OCI-LY1 (cell line): Measurements from ENCODE around the gene PER1.

Experiments used
- H2AFZ ChIP-seq: fragments of 200-600 bp; sonication (generic), shearing (Covaris generic); 2 replicates; pipeline ENCODE4 v1.6.0; 2014; ENCODE audit warnings: antibody characterized with exemption, mild to moderate bottlenecking, low read length
- H3F3A ChIP-seq: fragments of 200-600 bp; sonication (generic), shearing (Covaris generic); 2 replicates; pipeline ENCODE4 v1.6.0; 2014; ENCODE audit warnings: mild to moderate bottlenecking, antibody characterized with exemption, low read length, moderate library complexity; ENCODE audit not compliant: insufficient read depth
- H3K27ac ChIP-seq: fragments of 200-600 bp; sonication (generic); 2 replicates; pipeline ENCODE4 v1.5.1; 2014; ENCODE audit warnings: low read length, mixed run types, mild to moderate bottlenecking, low read depth; ENCODE audit not compliant: poor library complexity, severe bottlenecking
- H3K27me3 ChIP-seq: fragments of 200-600 bp; sonication (generic); 2 replicates; pipeline ENCODE4 v1.6.0; 2014; ENCODE audit warnings: antibody characterized with exemption, mild to moderate bottlenecking, low read length, moderate library complexity; ENCODE audit not compliant: insufficient read depth
- H3K36me3 ChIP-seq: fragments of 200-600 bp; sonication (generic); 2 replicates; pipeline ENCODE4 v1.6.1; 2014; ENCODE audit warnings: mild to moderate bottlenecking, antibody characterized with exemption, low read length, moderate library complexity, mixed read lengths; ENCODE audit not compliant: insufficient read depth
- H3K4me1 ChIP-seq: fragments of 200-600 bp; sonication (generic); 2 replicates; pipeline ENCODE4 v1.5.1; 2014; ENCODE audit warnings: mild to moderate bottlenecking, low read length, moderate library complexity; ENCODE audit not compliant: insufficient read depth, severe bottlenecking
- H3K4me2 ChIP-seq: fragments of 200-600 bp; sonication (generic), shearing (Covaris generic); 2 replicates; pipeline ENCODE4 v1.6.1; 2014; ENCODE audit warnings: low read length
- H3K4me3 ChIP-seq: fragments of 200-600 bp; sonication (generic); 2 replicates; pipeline ENCODE4 v1.5.1; 2014; ENCODE audit warnings: low read length, low read depth, mild to moderate bottlenecking, mixed read lengths; ENCODE audit not compliant: poor library complexity, severe bottlenecking
- H3K79me2 ChIP-seq: fragments of 200-600 bp; shearing (Covaris generic); 2 replicates; pipeline ENCODE4 v1.6.1; 2016; ENCODE audit warnings: mixed run types, low read length, mixed read lengths; ENCODE audit not compliant: insufficient read depth
- H3K9ac ChIP-seq: fragments of 200-600 bp; sonication (generic), shearing (Covaris generic); 2 replicates; pipeline ENCODE4 v1.6.1; 2014; ENCODE audit warnings: mild to moderate bottlenecking, low read length, mixed read lengths
- H3K9me2 ChIP-seq: fragments of 200-600 bp; sonication (generic), shearing (Covaris generic); 2 replicates; pipeline ENCODE4 v1.6.1; 2014; ENCODE audit warnings: low read depth, mild to moderate bottlenecking, low read length, mixed read lengths
- H3K9me3 ChIP-seq: fragments of 200-600 bp; shearing (Covaris generic); 2 replicates; pipeline ENCODE4 v1.6.1; 2014; ENCODE audit warnings: low read length, mixed read lengths
- H4K20me1 ChIP-seq: fragments of 200-600 bp; sonication (generic), shearing (Covaris generic); 2 replicates; pipeline ENCODE4 v1.6.0; 2016; ENCODE audit warnings: mild to moderate bottlenecking, low read length; ENCODE audit not compliant: insufficient read depth
- CTCF ChIP-seq: fragments of 200-600 bp; sonication (generic), shearing (Covaris generic); IDR thresholded peaks from 2 replicates; pipeline ENCODE4 v1.5.1; 2017; ENCODE audit warnings: mild to moderate bottlenecking, antibody characterized with exemption, low read length, moderate library complexity, mixed read lengths
- EZH2 ChIP-seq: fragments of 200-600 bp; sonication (generic), shearing (Covaris generic); IDR thresholded peaks from 2 replicates; pipeline ENCODE4 v1.8.0; 2017; ENCODE audit warnings: borderline replicate concordance, mixed run types, mild to moderate bottlenecking, antibody characterized with exemption, low read length, moderate library complexity, mixed read lengths

Gene PER1

DNA sequence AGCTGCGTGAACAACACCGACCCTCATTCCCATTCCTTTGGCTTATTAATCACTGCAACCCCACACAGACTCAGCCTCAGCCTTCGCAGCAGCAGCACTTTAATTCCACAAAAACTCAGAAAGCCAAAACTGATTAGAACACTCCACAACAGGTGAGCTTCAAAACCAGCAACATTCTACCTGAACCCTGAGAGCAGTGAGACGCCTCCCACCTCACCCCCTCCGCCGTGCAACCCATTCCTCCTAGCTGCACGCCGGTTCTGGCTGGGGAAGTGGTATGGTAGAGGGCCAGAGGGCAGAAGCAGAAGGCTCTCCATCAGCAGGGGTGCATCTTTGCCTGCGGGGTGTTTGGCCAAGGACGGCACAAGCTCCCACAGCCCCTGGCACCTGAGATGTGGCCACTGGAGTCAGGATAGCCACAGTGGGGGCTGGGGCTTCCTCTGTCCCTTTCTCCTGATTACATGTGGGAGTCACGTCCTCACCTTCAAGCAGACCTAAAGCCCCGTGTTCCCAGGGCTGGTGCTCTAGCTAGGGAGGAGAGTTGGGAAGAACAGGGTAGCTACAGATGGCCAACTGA is 36.1 kb upstream of the PER1 start:
- Histone ChIP-seq H3K9me3 (no peaks in the 10 kb centered on the region), H3K79me2 (no peaks in the 10 kb centered on the region), H3K9ac (peak overlapping the region; percentile 78), H3K27ac (peak overlapping the region; percentile 94), H3K4me3 (peak overlapping the region; percentile 80), H3K9me2 (no peaks in the 10 kb centered on the region), H4K20me1 (no peaks in the 10 kb centered on the region), H3K4me1 (peaks cover 43% of the 10 kb centered on the region), H3K4me2 (peak overlapping the region; percentile 96), H2AFZ (no peak overlapping the region), H3K36me3 (no peaks in the 10 kb centered on the region), H3K27me3 (no peaks in the 10 kb centered on the region), H3F3A (peaks cover 13% of the 10 kb centered on the region; the same call in 1 of the 2 replicates)
- TF ChIP-seq EZH2 (no peak), CTCF (no peak)

DNA sequence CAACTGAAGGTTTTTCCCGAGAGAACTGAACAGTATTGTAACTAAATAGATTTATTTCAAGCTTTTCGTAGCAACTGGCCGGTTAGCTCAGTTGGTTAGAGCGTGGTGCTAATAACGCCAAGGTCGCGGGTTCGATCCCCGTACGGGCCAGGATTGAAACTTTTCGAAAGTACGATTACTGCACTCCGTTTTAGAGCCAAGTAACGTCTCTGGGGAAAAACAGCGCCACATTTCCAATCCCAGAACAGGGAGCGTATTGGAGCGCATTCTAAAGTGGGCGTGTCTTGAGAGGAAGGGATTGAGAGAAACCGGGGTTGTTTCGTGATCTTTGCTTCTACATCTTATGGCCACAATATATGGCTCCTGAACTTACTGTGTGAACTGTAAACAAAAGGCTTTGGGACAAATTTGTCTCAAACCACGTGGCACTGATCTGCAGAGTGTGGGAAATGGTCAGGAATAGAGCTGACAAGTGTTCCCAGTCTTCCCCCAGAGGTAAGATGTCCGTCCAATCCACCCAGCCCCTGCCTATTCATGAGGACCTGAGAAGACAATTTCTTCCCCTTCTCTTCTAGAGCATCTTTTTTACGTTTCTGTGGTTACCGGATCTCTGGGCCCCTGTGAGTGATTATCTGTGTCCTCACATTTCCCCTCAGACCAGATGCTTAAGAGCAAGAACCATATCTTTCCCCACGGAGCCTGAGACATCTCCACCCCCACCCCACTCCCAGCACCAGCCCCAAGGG is 35.5 kb upstream of the PER1 start:
- no peaks in the 10 kb centered on the region for H3K36me3 ChIP-seq
- H3K4me3 ChIP-seq, result peak overlapping the region; percentile 80
- H3K4me1 ChIP-seq, result peaks cover 40% of the 10 kb centered on the region
- H3K9me3 ChIP-seq, result no peaks in the 10 kb centered on the region
- H3K27me3 ChIP-seq, result no peaks in the 10 kb centered on the region
- H3K9ac ChIP-seq, result peak overlapping the region; percentile 79
- peak overlapping the region; percentile 96 for H3K4me2 ChIP-seq
- H3K9me2 ChIP-seq, result no peaks in the 10 kb centered on the region
- TF ChIP-seq CTCF (no peak), EZH2 (no peak)
- H4K20me1 ChIP-seq, result no peaks in the 10 kb centered on the region
- H2AFZ ChIP-seq, result no peak overlapping the region
- peaks cover 13% of the 10 kb centered on the region; the same call in 1 of the 2 replicates for H3F3A ChIP-seq
- peak overlapping the region; percentile 94 for H3K27ac ChIP-seq
- no peaks in the 10 kb centered on the region for H3K79me2 ChIP-seq

- Histone ChIP-seq H4K20me1 (no peaks in the 10 kb centered on the region), H3K36me3 (no peaks in the 10 kb centered on the region), H3K4me2 (peak overlapping the region; percentile 96), H3K9me3 (no peaks in the 10 kb centered on the region), H3K9ac (peak overlapping the region; percentile 79), H3K9me2 (no peaks in the 10 kb centered on the region), H3F3A (peaks cover 13% of the 10 kb centered on the region; the same call in 1 of the 2 replicates), H2AFZ (peak overlapping the region; percentile 14; the same call in 1 of the 2 replicates), H3K27ac (peak overlapping the region; percentile 94), H3K27me3 (no peaks in the 10 kb centered on the region), H3K79me2 (no peaks in the 10 kb centered on the region), H3K4me3 (peak overlapping the region; percentile 80), H3K4me1 (peaks cover 33% of the 10 kb centered on the region)
- TF ChIP-seq CTCF (peak; percentile 46; the same call in 1 of the 2 replicates), EZH2 (no peak)
Observed at GRCh38 chr17:8186787-8187516, 34.7 kb upstream of the PER1 start.
